GM21576 (cell line): ENCODE results near the gene ANXA5.

Experiments used
- ATAC-seq: cut with Tn5 transposase; IDR thresholded peaks from one replicate; pipeline ENCODE4 v1.9.1; 2021; ENCODE audit warnings: mild to moderate bottlenecking, moderate library complexity; ENCODE audit not compliant: unreplicated experiment

ANXA5 gene

GRCh38 chr4:121712001-121712651 lies 15.3 kb upstream of the ANXA5 start:
- ATAC-seq: peak; percentile 5

- ATAC-seq: peak; percentile 87
Measured at GRCh38 chr4:121711263-121712000, 14.7 kb upstream of the ANXA5 start.

DNA sequence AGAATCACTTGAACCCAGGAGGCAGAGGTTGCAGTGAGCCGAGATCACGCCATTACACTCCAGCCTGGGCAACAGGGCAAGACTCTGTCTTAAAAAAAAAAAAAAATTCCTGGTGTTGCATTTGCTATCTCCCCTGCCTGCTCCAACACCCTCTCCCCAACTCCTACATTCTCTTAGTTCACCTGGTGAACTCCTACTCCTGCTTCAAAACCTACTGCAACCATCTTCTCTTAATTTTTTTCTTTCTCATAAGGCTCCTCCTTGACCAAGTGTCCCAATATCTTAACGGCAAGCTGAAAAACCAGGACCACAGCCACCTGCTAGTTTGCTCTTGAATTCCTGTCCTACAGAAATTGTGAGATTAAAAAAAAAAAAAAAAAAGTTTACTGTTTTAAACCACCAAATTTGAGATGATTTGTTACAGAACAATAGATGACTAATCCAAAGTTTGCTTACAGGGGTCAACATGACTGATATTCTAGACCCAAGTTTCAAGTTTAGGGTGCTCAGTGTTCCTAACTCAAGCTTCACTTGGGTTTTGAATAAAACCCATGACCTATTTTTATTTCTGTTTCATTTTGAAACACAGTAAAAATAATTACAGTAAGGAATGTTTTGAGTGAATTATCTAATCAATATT lies 13.1 kb upstream of the ANXA5 start:
- ATAC-seq: no peak

GRCh38 chr4:121707344-121707743 lies 10.6 kb upstream of the ANXA5 start:
- ATAC-seq: no peak

DNA sequence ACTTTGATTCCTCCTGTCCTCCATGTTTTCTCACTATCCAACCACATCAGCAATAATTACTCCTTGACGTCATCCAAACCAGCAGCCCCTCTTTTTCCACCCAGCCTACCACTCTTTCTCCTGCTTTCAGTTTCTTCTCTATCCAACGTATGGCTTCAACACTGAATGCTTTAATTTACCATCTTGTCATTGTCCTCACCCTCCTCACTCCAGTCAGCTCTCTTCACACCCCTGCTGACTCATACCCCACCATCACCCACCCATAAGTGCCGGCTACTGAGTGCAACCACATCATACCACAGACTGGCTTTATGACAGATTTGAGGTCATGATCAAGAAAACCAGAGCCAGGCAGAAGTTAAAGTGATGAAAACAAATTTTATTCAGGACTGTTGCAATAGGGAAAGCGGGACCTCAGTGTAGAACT lies 9.8 kb upstream of the ANXA5 start:
- ATAC-seq: no peak

DNA sequence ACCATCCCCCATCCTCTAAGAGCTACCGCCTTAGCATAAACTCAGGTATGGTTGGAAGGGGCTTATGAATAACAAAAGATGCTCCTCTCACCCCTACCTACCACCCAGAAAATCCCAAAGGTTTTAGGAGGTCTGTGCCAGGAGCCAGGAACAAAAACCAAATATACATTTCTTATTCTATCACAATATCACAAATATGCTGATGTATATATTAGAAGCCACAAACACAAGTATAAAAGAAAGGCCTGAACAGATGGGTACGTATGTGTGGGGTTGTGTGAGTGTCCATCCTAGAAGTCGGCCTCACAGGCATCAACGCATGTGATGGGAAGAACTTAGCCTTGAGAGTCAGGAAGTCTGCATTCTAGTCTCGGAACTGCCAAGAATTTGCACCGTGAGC lies 8.7 kb upstream of the ANXA5 start:
- no peak for ATAC-seq

GRCh38 chr4:121702136-121702535 lies 5.4 kb upstream of the ANXA5 start:
- ATAC-seq: no peak

DNA sequence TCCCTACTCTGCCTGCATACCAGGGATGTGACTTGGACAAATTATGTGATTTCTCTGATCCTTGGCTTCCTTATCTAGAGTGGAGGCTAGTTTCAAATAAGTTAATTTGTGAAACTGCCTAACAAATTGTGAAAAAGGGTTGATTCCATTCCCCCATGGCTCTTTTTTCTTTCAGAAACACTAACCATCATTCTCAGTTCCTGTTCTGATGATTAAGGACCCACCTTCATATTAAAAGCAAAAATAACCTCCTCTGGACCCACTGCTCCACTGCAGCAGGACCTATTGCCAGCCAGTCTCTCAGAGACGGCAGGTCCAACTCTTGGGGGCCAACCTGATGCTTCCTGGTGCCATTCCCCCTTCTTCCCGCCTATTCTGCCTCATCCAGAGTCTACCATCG lies 4.5 kb upstream of the ANXA5 start:
- ATAC-seq: no peak

GRCh38 chr4:121698236-121698671 lies 1.5 kb upstream of the ANXA5 start:
- no peak for ATAC-seq

- ATAC-seq: peak; percentile 24
Measured at GRCh38 chr4:121697564-121697963, 784 bp upstream of the ANXA5 start.

GRCh38 chr4:121696170-121696580 lies 605 bp downstream of the ANXA5 start:
- ATAC-seq: peak; percentile 27

DNA sequence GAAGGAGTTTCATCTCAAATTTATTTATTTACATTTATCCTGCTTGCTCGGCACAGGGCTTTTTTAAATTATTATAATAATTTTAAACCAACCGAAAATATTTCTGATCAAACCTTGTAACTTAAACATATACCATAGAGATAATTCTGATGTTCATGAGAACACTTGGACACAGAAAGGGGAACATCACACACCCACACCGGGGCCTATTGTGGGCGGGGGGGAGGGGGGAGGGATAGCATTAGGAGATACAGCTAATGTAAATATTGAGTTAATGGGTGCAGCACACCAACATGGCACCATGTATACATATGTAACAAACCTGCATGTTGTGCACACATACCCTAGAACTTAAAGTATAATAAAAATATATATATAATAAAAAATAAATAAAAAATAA lies 2.9 kb downstream of the ANXA5 start:
- ATAC-seq: no peak

DNA sequence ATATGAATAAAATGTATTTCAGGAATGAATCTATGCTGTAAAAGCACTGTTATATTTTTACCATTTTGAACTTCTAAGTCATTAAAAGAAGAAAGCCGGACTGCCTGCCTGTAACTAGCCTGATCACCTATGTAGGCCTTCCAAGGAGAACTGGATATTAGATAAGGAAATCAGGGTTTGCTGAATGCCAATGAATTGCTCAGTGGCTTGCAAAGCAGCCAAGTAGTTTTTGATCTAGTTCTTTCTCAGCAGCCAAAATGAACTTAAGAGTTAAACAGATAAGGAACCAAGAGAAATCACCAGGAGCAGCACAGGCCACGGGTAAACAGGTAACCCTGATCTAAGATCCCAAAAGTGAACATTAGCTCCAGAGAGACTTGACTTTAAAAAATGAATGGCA lies 3.3 kb downstream of the ANXA5 start:
- no peak for ATAC-seq

GRCh38 chr4:121692261-121692660 lies 4.5 kb downstream of the ANXA5 start:
- ATAC-seq: no peak

DNA sequence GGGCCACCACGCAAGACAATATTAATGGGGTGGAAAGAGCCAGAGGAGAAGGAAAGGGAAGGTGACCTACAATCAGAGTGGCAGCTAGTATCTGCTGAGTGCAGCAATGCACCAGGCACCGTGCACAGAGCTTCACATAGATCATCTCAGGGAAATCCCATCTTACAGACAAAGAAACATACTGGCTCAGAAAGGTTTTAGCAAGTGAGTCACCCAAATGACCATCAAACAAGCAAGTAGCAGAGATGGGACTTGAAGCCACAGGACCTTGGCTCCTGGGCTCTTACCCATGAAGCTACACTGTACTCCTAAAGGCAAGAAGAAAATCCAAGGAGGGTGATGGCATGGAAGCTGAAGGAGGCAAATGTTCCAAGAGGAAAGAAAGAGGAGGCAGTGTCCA lies 6.8 kb downstream of the ANXA5 start:
- peak; percentile 46 for ATAC-seq

DNA sequence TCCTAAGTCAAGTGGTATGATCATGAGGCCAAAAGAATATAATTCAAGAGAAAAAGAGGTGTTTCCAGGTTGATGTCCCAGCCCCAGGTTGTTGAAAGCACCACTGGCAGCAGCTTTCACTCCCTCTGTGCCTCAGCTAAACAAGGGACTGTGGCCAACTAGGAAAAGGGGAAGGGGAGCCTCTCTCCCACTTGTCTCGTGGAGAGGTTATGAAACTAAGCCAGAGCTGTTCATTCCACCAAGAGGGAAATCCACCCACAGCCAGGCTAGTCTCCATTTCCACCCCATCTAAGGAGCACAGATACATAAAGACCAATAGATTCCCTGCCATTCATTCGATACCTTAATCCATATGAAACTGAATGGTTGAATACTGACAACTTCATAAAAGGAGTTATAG lies 8.1 kb downstream of the ANXA5 start:
- no peak for ATAC-seq

DNA sequence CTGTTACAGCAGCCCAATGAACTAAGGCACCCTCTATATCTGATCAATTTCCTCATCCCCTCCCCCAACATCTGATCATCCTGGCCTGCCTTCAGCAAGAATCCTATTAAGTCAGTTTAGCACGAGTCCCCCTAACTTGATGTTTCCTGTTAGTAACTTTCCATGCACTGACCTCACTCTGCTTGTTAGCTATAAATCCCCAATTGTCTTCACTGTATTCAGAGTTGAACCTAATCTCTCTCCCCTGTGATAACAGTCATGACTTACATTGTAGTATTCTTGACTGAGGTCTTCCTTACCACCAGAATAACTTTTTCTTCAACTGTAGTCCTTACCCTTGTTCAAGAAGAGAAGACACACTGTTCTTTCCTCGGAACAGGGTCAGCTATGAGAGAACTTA lies 8.5 kb downstream of the ANXA5 start:
- ATAC-seq: no peak

- no peak for ATAC-seq
Measured at GRCh38 chr4:121686255-121686654, 10.5 kb downstream of the ANXA5 start.

DNA sequence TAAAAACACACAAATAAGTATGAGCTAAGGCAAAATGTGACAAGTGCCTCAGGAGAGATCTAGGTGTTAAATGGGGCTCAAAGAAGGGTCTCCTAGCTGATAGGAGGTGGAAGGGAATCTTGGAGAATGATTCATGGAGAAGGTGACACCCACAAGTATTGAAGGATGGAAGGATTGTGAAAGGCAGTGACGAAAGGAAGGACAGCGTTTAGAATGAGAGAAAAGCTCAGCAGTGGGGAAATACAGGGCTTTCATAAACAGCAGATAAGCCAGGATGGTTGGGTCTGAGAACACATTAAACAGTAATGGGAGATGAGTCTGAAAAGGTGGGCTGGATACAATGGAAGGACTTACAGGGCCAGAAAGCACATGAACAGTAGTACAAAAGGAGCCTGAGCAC lies 11.5 kb downstream of the ANXA5 start:
- ATAC-seq: no peak

GRCh38 chr4:121684561-121684960 lies 12.2 kb downstream of the ANXA5 start:
- no peak for ATAC-seq

DNA sequence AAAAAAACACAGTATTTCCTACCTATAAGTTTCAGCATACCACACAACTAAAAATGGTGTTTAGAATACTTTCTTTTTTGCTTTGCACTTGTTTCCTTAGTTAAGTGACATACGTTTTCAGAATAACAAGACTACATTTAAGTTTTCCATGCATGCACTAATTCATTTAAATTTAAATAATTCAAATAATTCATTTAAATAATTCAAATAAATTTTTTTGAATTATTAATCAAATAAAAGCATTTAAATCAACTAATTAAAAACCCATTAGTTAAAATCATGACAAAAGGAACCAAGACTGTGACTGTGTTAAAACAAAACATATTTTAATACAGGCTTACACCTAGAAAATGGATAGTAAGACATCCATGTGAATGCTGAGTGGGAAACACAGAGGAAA lies 12.8 kb downstream of the ANXA5 start:
- no peak for ATAC-seq

DNA sequence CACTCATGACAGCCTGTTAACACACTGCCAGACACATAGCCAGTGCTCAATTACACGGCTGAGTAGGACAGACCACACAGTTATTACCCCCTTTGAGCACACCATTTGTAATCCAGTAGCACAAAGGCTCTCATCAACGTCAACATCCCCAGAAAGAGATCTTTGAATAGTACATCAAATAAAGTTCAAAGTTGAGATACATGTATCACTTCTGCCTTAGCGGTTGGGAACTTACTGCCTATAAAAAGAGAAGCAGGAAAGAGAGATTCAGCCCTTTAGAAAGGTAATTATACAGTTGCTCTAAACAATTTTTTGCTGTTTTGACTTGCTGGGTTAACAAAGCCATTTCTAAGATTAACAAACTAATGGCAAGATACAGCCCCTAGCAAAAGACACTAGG lies 16.2 kb downstream of the ANXA5 start:
- no peak for ATAC-seq
